SK-N-SH (cell line): Measurements from ENCODE around the gene FRRS1.

Source experiments
- CTCF ChIP-seq: fragments of 200-600 bp; sonication (generic); IDR thresholded peaks from 2 replicates; pipeline ENCODE4 v1.6.1; 2017; ENCODE audit warnings: antibody characterized with exemption, mild to moderate bottlenecking, moderate library complexity
- JUND ChIP-seq: IDR thresholded peaks from 2 replicates; pipeline ENCODE4 v1.4.0; 2012

GRCh38 chr1:99672038-99672437 lies 94.4 kb downstream of the FRRS1 start:
- TF ChIP-seq CTCF: no peak
- no peak for TF ChIP-seq JUND
